PFSK-1 (cell line): Measurements from ENCODE around the gene STK24.

Source experiments
- FOXP2 ChIP-seq: optimal IDR thresholded peaks from 2 replicates; pipeline ENCODE3; 2011; ENCODE audit warnings: borderline replicate concordance, control low read depth, inconsistent platforms; ENCODE audit not compliant: insufficient read depth; ENCODE audit errors: extremely low read length, extremely low read depth
- POLR2AphosphoS5 ChIP-seq: IDR thresholded peaks from 2 replicates; pipeline ENCODE4 v1.6.1; 2012; ENCODE audit warnings: low read depth, mild to moderate bottlenecking, control low read depth, low read length, moderate library complexity
- REST ChIP-seq, 2 experiments: IDR thresholded peaks; 2 replicates each; pipeline versions ENCODE4 v1.6.1 to v1.8.0; 2011 to 2012; ENCODE audit warnings: low read depth in 2 of 2, low read length in 2 of 2, control low read depth in 1 of 2, inconsistent platforms in 1 of 2, mild to moderate bottlenecking in 1 of 2, moderate library complexity in 1 of 2; ENCODE audit not compliant: insufficient read depth in 1 of 2
- SIN3A ChIP-seq: IDR thresholded peaks from 2 replicates; pipeline ENCODE4 v1.6.1; 2012; ENCODE audit warnings: mild to moderate bottlenecking, low read length, moderate library complexity, borderline replicate concordance; ENCODE audit not compliant: insufficient read depth
- TAF1 ChIP-seq: IDR thresholded peaks from 2 replicates; pipeline ENCODE4 v1.6.1; 2012; ENCODE audit warnings: low read length, control low read depth, borderline replicate concordance; ENCODE audit not compliant: insufficient read depth

The STK24 gene

GRCh38 chr13:98543378-98544103 is 33.4 kb downstream of the STK24 start:
- TF ChIP-seq REST (IDR thresholded peaks at IDR 0.05; ENCODE audit: insufficient read depth in 1 of 2, low read depth in 2 of 2, low read length in 2 of 2) (no peak), SIN3A (no peak), TAF1 (no peak), FOXP2 (no peak), POLR2AphosphoS5 (no peak)

GRCh38 chr13:98542568-98543377 is 34.1 kb downstream of the STK24 start:
- no peak for TF ChIP-seq REST (IDR thresholded peaks at IDR 0.05; ENCODE audit: insufficient read depth in 1 of 2, low read depth in 2 of 2, low read length in 2 of 2)
- no peak for TF ChIP-seq FOXP2
- no peak for TF ChIP-seq POLR2AphosphoS5
- TF ChIP-seq SIN3A: no peak
- TF ChIP-seq TAF1: no peak

- TF ChIP-seq SIN3A: no peak
- no peak for TF ChIP-seq REST (IDR thresholded peaks at IDR 0.05; ENCODE audit: insufficient read depth in 1 of 2, low read depth in 2 of 2, low read length in 2 of 2)
- TF ChIP-seq FOXP2: no peak
- no peak for TF ChIP-seq TAF1
- no peak for TF ChIP-seq POLR2AphosphoS5
Observed at GRCh38 chr13:98541701-98542203, 35.2 kb downstream of the STK24 start.

DNA sequence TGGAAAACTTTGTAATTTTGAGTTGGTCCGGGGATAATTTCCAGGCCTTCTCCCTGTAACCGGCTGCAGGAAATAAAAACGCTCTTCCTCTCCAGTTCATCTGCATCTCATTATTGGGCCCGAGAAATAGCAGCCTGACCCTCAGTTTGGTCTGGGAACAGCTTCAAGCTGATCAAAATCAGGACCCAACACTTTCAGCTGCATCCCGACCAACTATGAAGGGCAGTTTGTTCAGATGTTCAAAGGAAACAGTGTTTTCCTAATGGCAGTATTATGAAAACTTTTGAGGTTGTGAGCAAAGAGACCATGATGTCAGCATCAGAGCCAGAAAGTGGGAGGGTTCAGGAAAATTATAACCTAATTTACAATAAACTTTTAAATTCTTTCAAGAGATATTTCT is 35.7 kb downstream of the STK24 start:
- TF ChIP-seq TAF1: no peak
- TF ChIP-seq SIN3A: no peak
- no peak for TF ChIP-seq REST (IDR thresholded peaks at IDR 0.05; ENCODE audit: insufficient read depth in 1 of 2, low read depth in 2 of 2, low read length in 2 of 2)
- TF ChIP-seq FOXP2: no peak
- no peak for TF ChIP-seq POLR2AphosphoS5
